GM19452 (cell line): Measurements from ENCODE around the gene MAGI2.
"Not testable (repeated sequence)": the region's sequence is repeated elsewhere in the genome, so short reads cannot be mapped to it uniquely, and the experiment has no call there.

Experiments
- ATAC-seq: cut with Tn5 transposase; IDR thresholded peaks from one replicate; pipeline ENCODE4 v1.9.1; 2021; ENCODE audit not compliant: unreplicated experiment

Gene MAGI2

GRCh38 chr7:78329001-78329655 lies 1124.3 kb downstream of the MAGI2 start:
- no peak for ATAC-seq

- ATAC-seq = no peak
Observed at GRCh38 chr7:78327718-78328117, 1125.7 kb downstream of the MAGI2 start.

- ATAC-seq = no peak
Observed at GRCh38 chr7:78326876-78327275, 1126.6 kb downstream of the MAGI2 start.

- no peak for ATAC-seq
Observed at GRCh38 chr7:78326189-78326588, 1127.3 kb downstream of the MAGI2 start.

GRCh38 chr7:78323118-78323517 lies 1130.3 kb downstream of the MAGI2 start:
- no peak for ATAC-seq

- ATAC-seq = not testable (repeated sequence)
Observed at GRCh38 chr7:78322231-78322630, 1131.2 kb downstream of the MAGI2 start.

- no peak for ATAC-seq
Observed at GRCh38 chr7:78317371-78317770, 1136.1 kb downstream of the MAGI2 start.

GRCh38 chr7:78316110-78316509 lies 1137.4 kb downstream of the MAGI2 start:
- no peak for ATAC-seq

- no peak for ATAC-seq
Observed at GRCh38 chr7:78315119-78315518, 1138.3 kb downstream of the MAGI2 start.

- ATAC-seq = no peak
Observed at GRCh38 chr7:78311181-78311580, 1142.3 kb downstream of the MAGI2 start.

- ATAC-seq = no peak
Observed at GRCh38 chr7:78307892-78308291, 1145.6 kb downstream of the MAGI2 start.

GRCh38 chr7:78306634-78307033 lies 1146.8 kb downstream of the MAGI2 start:
- no peak for ATAC-seq

- ATAC-seq = no peak
Observed at GRCh38 chr7:78301407-78301806, 1152.1 kb downstream of the MAGI2 start.

- ATAC-seq = no peak
Observed at GRCh38 chr7:78299088-78299487, 1154.4 kb downstream of the MAGI2 start.

GRCh38 chr7:78296644-78297371 lies 1156.7 kb downstream of the MAGI2 start:
- no peak for ATAC-seq

GRCh38 chr7:78296046-78296597 lies 1157.3 kb downstream of the MAGI2 start:
- no peak for ATAC-seq

- not testable (repeated sequence) for ATAC-seq
Observed at GRCh38 chr7:78289471-78289870, 1164.0 kb downstream of the MAGI2 start.

GRCh38 chr7:78284945-78285344 lies 1168.5 kb downstream of the MAGI2 start:
- no peak for ATAC-seq

- no peak for ATAC-seq
Observed at GRCh38 chr7:78280276-78280675, 1173.2 kb downstream of the MAGI2 start.

GRCh38 chr7:78279457-78279856 lies 1174.0 kb downstream of the MAGI2 start:
- ATAC-seq = no peak

GRCh38 chr7:78279032-78279431 lies 1174.4 kb downstream of the MAGI2 start:
- no peak for ATAC-seq

GRCh38 chr7:78267141-78267540 lies 1186.3 kb downstream of the MAGI2 start:
- no peak for ATAC-seq
